NCI-H2029 (cell line): Measurements from ENCODE around the gene FHIT.
"Not testable (repeated sequence)": the region's sequence is repeated elsewhere in the genome, so short reads cannot be mapped to it uniquely, and the experiment has no call there.

Experiments
- DNase-seq: peaks from one replicate; lab custom pipeline; 2025; lab: John Stamatoyannopoulos, UW

Gene FHIT

GRCh38 chr3:60571511-60571910, 679.7 kb downstream of the FHIT start:
- DNase-seq, result no peak

- no peak for DNase-seq
Observed at GRCh38 chr3:60557122-60557521, 694.1 kb downstream of the FHIT start.

GRCh38 chr3:60555686-60556354, 695.4 kb downstream of the FHIT start:
- no peak for DNase-seq

DNA sequence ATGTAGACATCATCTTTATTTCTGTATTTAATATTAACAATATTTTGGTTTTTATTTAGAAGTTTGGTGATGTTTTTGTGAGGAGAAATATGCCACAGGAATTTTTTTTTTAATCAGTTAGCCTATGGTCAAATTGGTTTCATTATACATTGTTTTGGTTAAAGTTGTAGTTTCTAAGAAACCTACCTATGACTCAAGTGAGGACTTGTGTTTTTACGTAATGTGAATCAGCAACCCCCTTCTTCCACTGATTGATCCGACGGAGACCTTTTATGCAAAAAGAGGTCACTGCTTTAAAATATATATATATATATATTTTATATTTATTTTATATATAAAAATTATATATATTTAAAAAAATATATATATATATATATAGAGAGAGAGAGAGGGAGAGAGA, 698.1 kb downstream of the FHIT start:
- DNase-seq, result no peak

DNA sequence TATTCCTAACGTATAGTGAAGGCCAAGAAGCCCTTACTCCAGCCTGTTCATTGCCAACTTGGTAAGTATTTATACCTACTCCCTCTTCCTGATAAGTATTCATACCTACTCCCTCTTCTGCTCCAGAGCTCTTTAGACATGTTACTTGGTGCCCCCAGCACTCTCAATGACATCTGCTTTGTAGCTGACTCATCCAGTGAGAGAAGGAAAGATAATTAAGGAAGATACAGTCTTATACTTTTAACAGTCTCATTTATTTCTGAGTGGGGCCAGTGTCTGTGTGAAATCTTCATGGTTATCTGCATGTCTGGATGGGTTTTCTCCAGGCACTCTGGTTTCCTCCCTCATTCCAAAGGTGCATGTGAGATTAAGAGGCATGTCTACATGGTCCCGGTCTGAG, 698.7 kb downstream of the FHIT start:
- no peak for DNase-seq

- DNase-seq, result no peak
Observed at GRCh38 chr3:60551455-60552209, 699.6 kb downstream of the FHIT start.

- no peak for DNase-seq
Observed at GRCh38 chr3:60549863-60550262, 701.4 kb downstream of the FHIT start.

GRCh38 chr3:60542995-60543394, 708.3 kb downstream of the FHIT start:
- DNase-seq, result no peak

- DNase-seq, result not testable (repeated sequence)
Observed at GRCh38 chr3:60539394-60539793, 711.9 kb downstream of the FHIT start.

- peak; percentile 87 for DNase-seq
Observed at GRCh38 chr3:60536420-60536819, 714.8 kb downstream of the FHIT start.

DNA sequence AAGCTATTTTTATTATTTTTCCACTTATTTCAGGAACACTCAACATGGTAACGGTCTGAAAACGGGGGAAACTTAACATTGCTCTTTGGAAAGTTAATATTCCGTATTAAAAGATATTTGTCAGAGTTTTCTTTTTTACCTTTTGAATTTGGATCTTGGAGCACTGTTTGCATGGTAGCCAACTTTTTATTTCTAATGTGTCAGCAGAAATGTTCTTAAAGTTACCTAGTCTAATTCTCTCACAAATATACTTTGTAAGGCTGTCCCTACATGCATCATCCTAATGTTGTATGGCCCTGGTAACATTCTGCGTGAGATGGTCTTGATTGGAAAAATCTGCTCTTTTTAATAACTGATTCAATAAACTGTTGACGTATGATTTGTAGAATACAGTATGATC, 719.5 kb downstream of the FHIT start:
- no peak for DNase-seq

- no peak for DNase-seq
Observed at GRCh38 chr3:60528651-60529050, 722.6 kb downstream of the FHIT start.

GRCh38 chr3:60523536-60523935, 727.7 kb downstream of the FHIT start:
- no peak for DNase-seq

GRCh38 chr3:60517134-60517533, 734.1 kb downstream of the FHIT start:
- DNase-seq, result no peak

GRCh38 chr3:60514866-60515265, 736.4 kb downstream of the FHIT start:
- DNase-seq, result peak; percentile 22

DNA sequence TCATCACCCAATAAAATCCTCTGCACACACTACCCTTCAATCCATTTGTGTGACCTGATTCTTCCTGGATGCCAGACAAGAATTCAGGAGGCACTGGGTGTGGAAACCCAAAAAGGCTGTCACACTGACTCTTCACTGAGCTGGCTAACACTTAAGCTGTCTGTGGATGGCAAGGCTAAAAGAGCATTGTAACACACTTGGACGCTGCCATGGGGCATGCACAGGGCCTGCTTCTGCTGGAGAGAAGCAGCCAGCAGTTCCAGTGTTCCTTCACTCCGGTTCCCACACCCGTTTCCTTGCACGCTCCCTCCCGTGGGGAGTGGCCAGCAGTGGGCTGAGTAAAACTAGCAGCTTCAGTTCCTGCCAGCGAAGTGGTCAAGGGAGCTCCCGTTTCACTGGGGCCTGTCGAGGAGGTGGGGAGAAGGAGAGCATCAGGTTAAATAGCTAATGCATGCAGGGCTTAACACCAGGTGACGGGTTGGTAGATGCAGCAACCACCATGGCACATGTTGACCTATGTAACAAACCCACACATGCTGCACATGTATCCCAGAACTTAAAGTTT, 737.1 kb downstream of the FHIT start:
- no peak for DNase-seq

DNA sequence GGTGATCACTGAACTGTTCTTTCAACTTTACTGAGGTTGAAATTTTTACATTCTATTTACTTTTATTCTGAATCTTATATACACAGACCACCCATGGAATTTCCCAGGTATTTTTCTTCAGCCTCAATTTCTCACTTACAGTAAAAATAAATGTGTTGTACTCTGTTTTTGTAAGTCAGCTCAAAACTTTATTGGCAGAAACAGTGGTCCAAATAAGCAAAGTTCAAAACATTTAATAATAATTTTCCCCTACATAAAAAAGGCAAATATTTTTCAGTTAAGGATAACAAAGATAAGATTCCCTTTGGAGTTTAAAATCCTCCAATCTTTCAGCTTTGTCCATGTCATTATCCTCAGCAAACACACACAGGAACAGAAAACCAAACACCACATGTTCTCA, 738.0 kb downstream of the FHIT start:
- no peak for DNase-seq

- DNase-seq, result no peak
Observed at GRCh38 chr3:60512506-60512905, 738.7 kb downstream of the FHIT start.

DNA sequence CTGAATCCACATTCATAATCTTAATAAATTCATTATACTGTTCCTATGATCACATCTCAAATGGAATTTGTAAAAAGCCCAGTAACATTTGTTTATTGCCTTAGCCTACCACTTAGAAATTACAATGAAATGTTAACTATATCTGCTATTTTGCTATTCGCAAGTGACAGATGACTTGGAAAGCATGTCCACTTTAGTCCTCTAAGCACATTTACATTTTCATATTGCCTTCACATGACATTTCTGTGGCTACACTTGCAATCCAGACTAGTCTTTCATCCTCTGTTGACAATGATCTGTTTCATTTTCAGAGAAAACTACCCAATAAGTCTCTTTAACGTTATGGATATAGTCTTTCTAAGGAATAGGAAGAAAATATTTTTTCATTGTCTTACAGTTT, 741.8 kb downstream of the FHIT start:
- DNase-seq, result no peak

DNA sequence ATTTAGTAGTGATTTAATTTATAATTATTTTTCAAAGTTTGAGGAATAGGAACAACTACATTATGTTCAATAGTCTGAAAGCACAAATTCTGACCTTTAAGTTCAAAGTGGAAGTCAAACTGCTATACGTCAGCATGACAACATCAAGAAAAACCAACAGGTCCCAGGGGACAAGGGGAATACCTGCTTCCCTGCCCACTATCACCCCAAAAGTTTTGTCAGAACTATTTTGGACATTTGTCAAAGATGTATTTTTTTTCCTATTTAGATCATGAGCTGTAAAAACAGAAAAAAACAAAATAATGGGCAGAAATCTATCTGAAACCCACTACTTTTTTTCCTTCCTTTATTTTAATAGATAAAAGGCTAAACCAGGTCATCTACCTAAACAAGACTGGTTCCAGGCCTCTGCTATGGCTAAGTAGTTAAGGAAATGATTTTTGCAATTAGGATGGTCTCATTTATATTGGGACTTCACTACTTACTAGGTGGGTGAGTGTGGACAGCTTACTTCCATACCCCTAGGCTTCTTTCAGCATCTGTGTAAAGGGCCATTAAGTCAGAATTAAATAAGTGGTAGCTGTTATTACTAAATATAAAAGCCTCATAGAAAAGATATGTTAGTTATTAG, 746.3 kb downstream of the FHIT start:
- DNase-seq, result no peak

DNA sequence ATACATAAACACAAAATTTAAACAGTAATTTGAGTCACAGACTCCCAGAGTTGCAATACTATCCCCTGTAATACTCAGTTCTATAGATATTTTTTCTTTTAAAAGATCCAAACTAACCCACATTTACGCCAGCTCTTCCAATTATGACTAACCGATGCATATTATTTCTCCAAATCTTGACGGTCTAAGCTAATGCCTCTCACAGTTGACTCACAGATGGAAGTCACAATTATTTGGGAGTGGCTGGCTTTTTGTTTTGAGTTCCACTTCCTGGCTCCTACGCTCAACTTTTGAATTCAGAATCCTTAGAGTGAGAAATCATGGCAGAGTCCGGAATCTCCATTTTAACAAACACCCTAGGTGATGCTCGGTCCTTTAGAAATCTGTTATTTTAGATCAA, 749.9 kb downstream of the FHIT start:
- DNase-seq, result no peak

- DNase-seq, result peak; percentile 64
Observed at GRCh38 chr3:60497902-60498301, 753.4 kb downstream of the FHIT start.

GRCh38 chr3:60490992-60491391, 760.3 kb downstream of the FHIT start:
- DNase-seq, result no peak
